HG03521 (cell line): ENCODE measurements around the gene ITGA5.

Experiments
- ATAC-seq: cut with Tn5 transposase; IDR thresholded peaks from one replicate; pipeline ENCODE4 v1.9.1; 2021; ENCODE audit warnings: mild to moderate bottlenecking, moderate library complexity; ENCODE audit not compliant: unreplicated experiment

The ITGA5 gene

DNA sequence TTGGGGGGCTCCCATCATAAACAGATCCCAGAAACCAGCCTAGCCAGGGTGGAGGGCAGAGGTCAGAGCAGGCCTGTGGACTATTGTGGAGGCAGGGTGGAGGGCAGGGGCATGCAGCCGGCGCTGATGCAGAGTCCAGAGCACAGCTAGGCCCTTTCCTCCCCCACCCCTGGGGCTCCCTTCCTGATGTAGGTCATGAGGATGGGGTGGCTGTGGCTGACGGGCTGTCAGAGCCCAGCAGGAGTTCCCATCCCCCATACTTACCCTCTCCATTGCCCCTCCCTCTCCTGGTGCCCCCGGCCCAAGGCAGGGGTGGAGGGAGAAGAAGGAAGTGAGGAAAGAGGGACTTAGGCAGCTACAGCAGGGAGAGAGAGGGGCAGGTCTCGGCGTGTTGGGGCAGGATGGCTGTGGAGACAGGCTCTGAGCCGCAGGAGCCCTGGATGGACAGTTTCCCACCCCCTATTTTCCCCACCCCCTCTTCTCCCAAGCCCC is 28.8 kb downstream of the ITGA5 start:
- no peak for ATAC-seq

DNA sequence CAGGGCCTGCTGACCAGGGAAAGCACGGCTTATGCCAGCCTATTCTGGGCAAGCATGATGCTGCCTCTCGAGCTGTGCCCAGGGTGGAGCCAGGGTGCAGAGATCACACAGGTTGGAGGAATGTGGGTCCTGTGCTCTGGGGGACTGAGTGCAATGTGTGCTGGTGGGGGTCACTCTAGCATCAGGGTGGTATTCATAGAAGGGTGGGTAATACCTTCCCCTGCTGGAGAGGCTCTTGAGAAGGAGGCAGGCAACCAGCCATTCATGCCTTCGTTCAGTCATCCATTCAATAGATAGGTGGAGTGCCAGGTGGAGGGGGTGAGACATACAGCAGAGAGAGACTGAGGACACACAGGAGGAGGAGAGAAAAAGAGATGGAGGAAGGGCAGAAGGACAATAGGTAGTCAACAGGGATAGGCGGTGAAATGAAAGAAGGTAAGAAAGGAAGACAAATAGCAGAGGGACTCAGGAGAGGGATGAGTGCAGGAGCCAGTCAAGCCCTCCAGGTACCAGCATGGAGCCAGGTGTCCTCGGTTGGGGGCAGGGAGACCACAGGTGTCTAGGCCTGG is 29.4 kb downstream of the ITGA5 start:
- ATAC-seq = no peak

- no peak for ATAC-seq
These were observed 29.9 kb downstream of the ITGA5 start for GRCh38 chr12:54389134-54389508.

DNA sequence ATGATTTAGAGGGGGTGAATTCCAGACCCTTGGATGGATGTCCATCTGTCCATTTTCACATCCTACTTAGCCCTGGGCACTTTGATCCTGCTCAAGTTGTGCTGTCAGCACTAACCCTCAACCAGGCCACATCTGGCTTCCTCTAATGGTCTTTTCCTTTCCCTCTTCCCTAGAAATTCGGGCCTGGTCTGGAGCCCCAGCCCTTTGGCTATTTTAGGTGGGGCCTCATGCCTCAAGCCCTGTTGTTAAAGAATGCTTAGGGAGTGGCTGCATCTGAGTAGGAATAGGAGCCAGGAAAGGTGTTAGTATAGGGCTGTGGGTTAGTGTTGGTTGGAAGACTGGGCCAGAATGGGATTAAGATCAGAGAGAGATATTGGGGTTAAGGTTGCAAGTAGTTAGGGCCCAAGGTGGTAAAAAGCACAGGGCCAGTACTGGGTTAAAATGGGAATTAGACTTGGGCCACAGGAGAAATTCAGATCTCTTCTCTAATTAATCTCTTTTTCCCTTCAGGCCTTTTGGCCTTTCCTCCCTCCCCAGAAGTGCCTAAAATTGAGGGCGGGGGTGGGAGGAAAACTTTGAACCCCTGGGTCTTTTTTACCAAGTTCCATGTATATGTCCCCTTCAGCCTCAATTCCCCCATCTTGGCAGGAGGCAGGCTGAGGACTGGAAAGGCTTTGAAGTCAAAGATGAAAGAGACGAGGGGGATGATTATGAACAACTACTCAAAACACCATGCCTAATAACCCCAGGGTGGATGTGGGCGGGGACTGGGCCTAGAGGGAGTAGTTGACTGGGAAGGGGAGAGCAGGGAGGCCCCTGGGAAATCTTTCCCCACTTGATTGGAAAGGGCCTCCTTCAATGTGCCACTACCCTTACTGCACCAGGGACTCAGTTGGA is 30.6 kb downstream of the ITGA5 start:
- no peak for ATAC-seq

DNA sequence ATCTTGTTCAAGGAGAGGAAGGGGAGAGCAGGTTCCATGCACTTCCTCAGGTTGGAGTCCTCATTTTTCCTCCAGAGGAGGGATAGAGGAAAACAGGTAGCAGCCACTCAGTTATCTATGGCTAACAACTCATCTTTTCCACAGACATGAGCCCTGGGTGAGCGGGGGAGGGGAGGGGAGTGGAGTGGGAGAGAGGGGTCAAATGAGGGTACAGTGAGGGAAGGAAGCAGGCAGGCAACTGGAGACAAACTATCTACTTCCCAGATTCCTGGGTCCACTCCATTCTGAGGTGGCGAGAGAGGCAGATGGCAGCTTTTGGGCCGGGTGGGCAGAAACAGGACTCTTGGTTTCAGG is 32.0 kb downstream of the ITGA5 start:
- ATAC-seq = no peak

DNA sequence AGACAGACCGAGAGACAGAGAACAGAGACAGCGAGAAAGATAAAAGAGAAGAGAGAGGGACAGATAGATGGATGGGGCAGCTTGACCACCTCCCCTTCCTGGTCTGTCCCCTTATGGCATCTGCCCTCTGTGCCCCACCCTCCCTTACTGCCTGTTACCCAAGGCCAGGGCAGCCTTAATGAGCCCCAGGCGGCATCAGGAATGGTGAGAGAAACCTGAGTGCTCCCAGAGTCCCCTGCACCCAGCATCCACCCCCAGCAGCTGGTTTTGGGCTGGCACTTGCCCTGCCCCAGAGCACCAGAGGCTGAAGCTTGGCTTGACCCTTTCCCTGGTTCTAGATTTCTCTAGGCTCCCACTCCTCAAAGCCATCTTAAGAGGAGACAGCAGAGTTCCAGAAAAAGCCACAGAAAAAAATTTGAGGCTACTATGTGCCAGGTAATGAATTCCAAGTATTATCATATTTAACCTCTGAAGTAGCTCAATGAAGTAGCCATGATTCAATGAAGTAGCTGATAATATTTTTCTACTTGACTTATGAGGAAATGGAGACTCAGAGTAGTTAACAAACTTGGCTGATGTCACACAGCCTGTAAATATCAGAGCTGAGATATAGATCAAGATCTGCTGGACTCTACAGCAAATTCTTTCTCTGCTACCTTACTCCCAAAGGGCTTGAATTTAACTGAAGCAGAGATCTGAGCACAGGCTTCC is 32.5 kb downstream of the ITGA5 start:
- no peak for ATAC-seq

GRCh38 chr12:54385251-54385914 is 33.7 kb downstream of the ITGA5 start:
- ATAC-seq = no peak

- ATAC-seq = no peak
These were observed 34.5 kb downstream of the ITGA5 start, which contains the start of gene ZNF385A for GRCh38 chr12:54384591-54385041. Gene ZNF385A (minus strand): TSS chr12:54384733. CDS start chr12:54384514, 219 bp downstream.

DNA sequence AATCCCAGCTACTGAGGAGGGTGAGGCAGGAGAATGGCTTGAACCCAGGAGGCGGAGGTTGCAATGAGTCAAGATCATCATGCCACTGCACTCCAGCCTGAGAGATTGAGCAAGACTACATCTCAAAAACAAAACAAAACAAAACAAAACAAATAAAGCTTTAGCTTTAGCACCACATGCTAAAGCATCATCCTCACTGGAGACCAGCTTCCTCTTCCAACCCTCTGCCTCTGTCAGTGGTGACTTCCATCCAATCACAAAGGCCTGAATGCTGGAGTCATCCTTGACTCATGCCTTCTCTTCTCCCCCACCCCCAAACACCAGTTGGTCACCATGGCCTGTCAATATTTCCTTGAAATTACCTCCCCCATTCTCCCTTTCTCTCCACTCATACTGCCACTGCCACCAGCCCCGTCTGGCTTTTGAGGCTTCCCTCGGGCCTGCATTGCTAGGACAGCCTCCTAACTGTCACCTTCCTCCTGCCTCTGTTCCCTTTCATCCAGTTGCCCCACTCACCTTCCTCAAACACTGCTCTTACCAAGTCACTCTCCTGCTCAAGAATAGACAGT is 35.9 kb downstream of the ITGA5 start:
- no peak for ATAC-seq

DNA sequence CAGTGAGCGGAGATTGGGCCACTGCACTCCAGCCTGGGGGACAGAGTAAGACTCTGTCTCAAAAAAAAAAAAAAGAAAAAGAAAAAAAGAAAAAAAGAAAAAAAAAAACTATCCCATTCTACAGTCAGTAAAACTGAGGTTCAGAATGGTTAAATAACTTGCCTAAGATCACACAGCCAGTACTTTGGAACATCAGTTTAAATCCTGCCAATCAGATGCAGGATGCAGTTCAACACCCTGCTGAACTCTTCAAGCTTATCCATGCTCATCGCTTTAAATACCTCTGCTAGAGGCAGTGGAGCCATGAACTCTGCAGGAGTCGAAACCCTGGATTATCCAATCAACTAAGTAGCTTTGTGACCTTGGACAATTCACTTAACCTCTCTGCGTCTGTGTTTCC is 37.9 kb downstream of the ITGA5 start:
- ATAC-seq = no peak

DNA sequence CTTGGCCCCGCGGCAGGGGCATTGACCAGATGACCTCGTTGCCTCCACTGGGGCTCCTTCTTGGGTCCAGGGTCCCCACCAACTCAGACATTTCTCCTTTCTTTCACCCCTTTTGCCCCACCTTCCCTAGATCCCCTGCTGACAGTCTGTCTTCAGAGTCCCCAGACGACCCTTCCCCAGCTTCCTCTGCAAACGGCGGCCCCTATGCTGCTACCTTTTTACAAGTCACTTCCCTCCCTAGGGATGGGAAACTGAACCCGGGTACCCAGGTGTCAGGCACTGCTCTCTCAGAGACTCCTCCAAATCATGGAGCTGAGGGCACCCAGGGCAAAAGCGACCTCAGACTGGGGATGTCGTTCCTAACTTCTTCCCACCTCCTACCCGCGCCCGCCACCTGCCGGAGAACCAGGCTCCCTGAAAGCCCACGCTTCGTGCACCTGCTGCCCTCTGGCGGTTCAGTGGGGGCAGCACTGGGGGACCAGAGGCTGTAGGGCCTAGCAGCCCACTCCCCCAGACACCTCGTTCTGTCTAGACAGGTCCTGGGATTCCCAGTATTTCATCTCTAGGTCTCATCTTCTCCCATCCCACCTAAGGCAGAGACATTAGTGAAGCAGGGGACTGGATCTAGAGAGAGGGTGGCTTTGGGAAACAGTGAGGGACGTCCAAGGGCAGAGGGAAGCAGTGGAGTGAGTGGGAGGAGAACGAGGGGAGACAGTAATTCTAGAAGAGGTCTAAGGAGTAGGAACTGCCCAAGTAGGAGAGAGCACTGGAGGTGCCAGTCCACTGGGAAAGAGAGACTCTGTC is 39.5 kb downstream of the ITGA5 start:
- ATAC-seq = peak; percentile 87

DNA sequence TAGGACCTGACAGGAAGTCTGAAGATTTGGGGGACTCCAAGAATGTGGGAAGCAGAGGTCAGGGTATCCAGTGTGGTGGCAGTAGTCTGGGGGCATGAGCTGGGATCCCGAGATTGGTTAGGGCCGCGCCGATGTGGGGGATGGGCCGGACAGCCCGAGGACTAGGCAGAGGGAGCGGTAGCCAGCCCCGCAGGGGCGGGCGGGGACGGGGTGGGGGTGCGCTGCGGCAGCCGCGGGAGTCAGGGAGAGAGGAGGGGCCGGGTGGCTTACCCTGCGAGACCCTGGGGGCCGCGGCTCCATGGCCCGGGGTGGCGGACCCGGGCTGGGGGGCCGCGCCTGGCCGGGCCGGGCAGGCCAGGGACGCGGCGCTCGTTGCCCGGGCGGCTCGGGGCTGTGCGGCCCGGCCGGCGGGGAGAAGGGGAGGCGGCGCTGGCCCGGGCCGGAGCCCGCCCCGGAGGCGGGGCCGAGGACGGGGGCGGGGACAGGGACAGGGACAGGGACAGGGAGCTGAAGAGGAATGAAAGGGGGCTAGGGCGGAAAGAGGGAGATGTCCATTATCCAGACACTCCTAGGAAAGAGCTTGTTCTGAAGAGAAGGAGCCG is 40.2 kb downstream of the ITGA5 start:
- ATAC-seq = peak; percentile 46

- no peak for ATAC-seq
These were observed 41.1 kb downstream of the ITGA5 start for GRCh38 chr12:54377797-54378515.

DNA sequence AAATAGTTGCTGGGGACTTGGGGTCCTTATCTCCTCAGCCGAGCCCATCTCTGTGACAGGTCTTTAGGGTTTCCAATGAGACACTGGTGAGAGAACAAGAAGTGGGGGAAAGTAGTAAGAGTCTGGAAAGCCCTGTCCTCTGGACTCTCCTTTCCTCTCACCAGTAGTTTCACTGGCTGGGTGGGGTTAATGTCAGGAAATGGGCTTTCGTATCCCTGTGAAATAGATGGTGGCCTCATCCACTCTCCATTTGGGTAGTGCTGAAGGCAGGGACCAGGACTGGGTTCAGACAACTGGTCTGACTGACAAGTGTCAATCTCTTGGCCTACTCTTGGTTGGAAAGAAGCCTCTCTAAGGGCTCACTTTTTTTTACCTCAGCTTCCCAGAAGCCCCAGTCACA is 42.1 kb downstream of the ITGA5 start:
- ATAC-seq = no peak

GRCh38 chr12:54376596-54376995 is 42.5 kb downstream of the ITGA5 start:
- ATAC-seq = no peak

DNA sequence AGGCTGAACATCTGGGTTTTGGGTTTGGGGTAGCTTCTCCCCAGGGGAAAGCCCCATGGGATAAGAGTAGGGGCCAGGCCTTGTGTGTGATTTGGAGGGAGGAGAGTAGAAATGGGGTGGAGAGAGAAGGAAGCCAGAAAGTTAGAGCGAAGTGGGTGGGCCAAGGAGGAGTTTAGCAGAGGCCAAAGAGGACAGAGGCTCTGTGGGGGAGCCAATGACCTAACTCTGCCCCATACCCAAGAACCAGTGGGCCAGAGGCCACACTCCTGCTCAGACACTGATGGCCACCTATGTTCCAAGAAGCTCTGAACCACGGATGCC is 43.8 kb downstream of the ITGA5 start:
- no peak for ATAC-seq

GRCh38 chr12:54374562-54375258 is 44.4 kb downstream of the ITGA5 start:
- no peak for ATAC-seq
